ENCODE results near the gene MAPRE3.

Gene MAPRE3

DNA sequence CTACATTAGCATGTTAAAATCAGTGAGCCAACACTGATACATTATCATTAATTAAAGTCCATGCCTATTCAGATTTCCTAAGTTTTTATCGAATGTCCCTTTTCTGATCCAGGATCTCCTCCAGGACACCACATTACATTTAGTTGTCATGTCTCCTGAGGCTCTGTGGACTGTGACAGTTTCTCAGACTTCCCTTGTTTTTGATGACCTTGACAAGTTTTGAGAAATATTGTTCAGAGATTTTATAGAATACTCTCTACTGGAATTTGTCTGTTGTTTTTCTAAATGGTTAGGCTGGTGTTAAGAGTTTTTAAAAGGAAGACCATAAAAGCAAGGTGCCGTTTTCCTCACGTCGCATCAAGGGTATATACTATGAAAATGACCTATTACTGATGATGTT is 16.3 kb upstream of the MAPRE3 start:
- Mint-ChIP-seq H3K4me1 (peaks cover 9% of the 10 kb centered on the region), H3K9me3 (no peaks in the 10 kb centered on the region), H3K4me3 (no peak overlapping the region), H3K36me3 (ENCODE audit: low read depth) (peaks cover 5% of the 10 kb centered on the region), H3K27me3 (ENCODE audit: low read depth, poor library complexity) (peaks cover 33% of the 10 kb centered on the region), H3K27ac (no peak overlapping the region)
- no peak for DNase-seq
- TF ChIP-seq, protein P1, sequence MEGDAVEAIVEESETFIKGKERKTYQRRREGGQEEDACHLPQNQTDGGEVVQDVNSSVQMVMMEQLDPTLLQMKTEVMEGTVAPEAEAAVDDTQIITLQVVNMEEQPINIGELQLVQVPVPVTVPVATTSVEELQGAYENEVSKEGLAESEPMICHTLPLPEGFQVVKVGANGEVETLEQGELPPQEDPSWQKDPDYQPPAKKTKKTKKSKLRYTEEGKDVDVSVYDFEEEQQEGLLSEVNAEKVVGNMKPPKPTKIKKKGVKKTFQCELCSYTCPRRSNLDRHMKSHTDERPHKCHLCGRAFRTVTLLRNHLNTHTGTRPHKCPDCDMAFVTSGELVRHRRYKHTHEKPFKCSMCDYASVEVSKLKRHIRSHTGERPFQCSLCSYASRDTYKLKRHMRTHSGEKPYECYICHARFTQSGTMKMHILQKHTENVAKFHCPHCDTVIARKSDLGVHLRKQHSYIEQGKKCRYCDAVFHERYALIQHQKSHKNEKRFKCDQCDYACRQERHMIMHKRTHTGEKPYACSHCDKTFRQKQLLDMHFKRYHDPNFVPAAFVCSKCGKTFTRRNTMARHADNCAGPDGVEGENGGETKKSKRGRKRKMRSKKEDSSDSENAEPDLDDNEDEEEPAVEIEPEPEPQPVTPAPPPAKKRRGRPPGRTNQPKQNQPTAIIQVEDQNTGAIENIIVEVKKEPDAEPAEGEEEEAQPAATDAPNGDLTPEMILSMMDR (IDR thresholded peaks at IDR 0.05) = no peak

DNA sequence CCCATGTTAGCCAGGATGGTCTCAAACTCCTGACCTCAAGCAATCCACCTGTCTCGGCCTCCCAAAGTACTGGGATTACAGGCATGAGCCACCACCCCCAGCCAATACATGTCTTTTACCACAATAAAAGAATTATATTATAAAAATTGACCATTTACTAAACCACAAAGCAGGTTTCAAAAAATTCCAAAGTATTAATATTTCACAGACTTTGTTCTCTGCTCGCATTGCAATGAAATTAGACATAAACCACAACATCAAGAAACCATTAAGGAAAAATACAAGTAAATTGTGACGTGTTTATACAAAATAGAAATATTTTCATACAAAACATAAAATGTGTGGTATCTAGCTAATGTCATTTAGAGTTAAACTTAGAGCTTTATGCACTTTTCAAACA is 13.4 kb upstream of the MAPRE3 start:
- no peak for DNase-seq
- peaks cover 60% of the 10 kb centered on the region for H3K27me3 Mint-ChIP-seq (ENCODE audit: low read depth, poor library complexity)
- H3K9me3 Mint-ChIP-seq = no peaks in the 10 kb centered on the region
- no peaks in the 10 kb centered on the region for H3K36me3 Mint-ChIP-seq (ENCODE audit: low read depth)
- no peak overlapping the region for H3K4me3 Mint-ChIP-seq
- H3K27ac Mint-ChIP-seq = no peak overlapping the region
- H3K4me1 Mint-ChIP-seq = peaks cover 9% of the 10 kb centered on the region
- TF ChIP-seq, protein P1 (IDR thresholded peaks at IDR 0.05) = no peak

DNA sequence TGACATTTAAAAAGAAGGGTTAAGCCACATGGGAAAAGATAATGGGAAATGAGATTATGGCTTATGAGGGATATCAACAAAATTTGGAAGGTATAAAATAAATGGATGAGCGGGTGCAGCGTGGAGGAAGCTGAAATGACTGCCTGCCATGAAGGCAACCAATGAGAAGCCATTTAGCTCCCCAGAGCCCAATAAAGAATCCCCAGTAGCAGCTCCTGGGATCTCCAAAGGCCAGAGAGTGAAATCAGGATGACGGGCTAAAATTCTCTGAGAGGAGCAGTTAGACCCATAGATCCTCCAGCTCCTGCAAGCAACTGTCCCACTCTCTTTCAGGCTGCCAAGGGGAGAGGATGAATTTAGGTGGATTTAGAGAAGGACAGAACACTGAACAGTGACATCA is 12.9 kb upstream of the MAPRE3 start:
- H3K4me1 Mint-ChIP-seq = peaks cover 9% of the 10 kb centered on the region
- no peak for DNase-seq
- TF ChIP-seq, protein P1 (IDR thresholded peaks at IDR 0.05) = no peak
- no peak overlapping the region for H3K27ac Mint-ChIP-seq
- no peaks in the 10 kb centered on the region for H3K36me3 Mint-ChIP-seq (ENCODE audit: low read depth)
- H3K4me3 Mint-ChIP-seq = no peak overlapping the region
- H3K9me3 Mint-ChIP-seq = no peaks in the 10 kb centered on the region
- H3K27me3 Mint-ChIP-seq (ENCODE audit: low read depth, poor library complexity) = peaks cover 61% of the 10 kb centered on the region

DNA sequence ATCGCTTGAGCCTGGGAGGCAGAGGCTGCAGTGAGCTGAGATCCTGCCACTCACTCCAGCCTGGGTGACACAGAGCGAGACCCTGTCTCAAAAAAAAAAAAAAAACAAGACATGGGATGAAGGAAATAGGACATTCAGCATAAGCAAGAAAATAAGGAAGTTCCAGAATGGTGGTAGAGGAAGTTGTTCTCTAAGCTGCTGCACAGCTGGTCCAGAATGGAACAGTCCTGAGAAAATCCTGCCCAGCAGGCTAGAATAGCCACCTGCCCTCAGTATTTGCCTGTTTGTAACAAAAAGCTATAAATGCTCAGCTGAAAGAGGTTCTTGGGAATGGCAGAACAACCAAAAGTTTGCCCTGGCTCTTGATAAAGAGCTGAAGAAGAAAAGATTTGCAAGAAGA is 11.1 kb upstream of the MAPRE3 start:
- Mint-ChIP-seq H3K4me1 (peaks cover 9% of the 10 kb centered on the region), H3K36me3 (ENCODE audit: low read depth) (no peaks in the 10 kb centered on the region), H3K27me3 (ENCODE audit: low read depth, poor library complexity) (peaks cover 60% of the 10 kb centered on the region), H3K27ac (no peak overlapping the region), H3K9me3 (no peaks in the 10 kb centered on the region), H3K4me3 (no peak overlapping the region)
- no peak for DNase-seq
- TF ChIP-seq, protein P1 (IDR thresholded peaks at IDR 0.05) = no peak

DNA sequence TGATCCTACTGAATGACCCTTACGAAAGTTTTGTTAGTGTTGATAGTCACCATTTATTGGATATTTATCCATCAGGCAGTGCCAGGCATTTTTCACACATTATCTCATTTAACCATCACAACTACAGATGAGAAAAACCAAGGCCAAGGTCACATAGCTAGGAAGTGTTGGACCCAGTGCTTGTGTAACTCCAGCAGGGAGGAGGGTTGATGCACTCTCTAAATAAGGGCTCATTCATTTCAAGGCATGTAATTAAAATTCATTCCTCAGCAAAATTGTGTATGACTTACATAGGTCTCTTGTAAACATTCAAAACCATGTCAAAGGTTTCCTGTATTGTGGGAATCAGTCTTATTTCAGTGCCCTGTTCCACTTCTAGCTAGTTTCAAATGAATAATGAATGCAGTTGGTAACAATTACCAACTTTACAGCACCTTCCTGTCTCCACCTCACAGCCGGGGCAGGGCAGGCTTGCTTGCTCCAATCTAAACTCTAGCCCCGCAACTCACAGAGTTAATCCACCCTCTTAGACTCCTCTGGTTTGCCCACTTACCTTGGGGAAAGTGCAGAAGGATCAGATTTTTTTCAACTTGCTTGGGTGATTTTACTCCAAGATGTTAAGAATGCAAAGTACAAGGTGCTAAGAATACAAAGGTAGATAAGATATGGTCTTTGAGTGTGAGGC is 5.8 kb upstream of the MAPRE3 start:
- Mint-ChIP-seq H3K27ac (no peak overlapping the region), H3K27me3 (ENCODE audit: low read depth, poor library complexity) (peaks cover 64% of the 10 kb centered on the region)

More for the DNA sequence above, 5.8 kb upstream of the MAPRE3 start:
- no peak overlapping the region for H3K4me3 Mint-ChIP-seq
- H3K4me1 Mint-ChIP-seq = peaks cover 7% of the 10 kb centered on the region
- DNase-seq = no peak
- peaks cover 4% of the 10 kb centered on the region for H3K9me3 Mint-ChIP-seq
- no peaks in the 10 kb centered on the region for H3K36me3 Mint-ChIP-seq (ENCODE audit: low read depth)
- TF ChIP-seq, protein P1 (IDR thresholded peaks at IDR 0.05) = no peak

Data from nephron progenitor cell (in vitro differentiated cells).